ENCODE measurements around the gene CTDNEP1.

The CTDNEP1 gene

GRCh38 chr17:7220593-7221277, 30.8 kb downstream of the CTDNEP1 start:
- peak overlapping the region; percentile 85 for H3K4me3 ChIP-seq (ENCODE audit: low read length)
- DNase-seq (ENCODE audit: low read depth, low spot score): no peak

- DNase-seq (ENCODE audit: low read depth, low spot score): no peak
- peak within 1 kb of the TSS; percentile 85 for H3K4me3 ChIP-seq (ENCODE audit: low read length)
Measured at GRCh38 chr17:7219812-7220592, 31.5 kb downstream of the CTDNEP1 start, which contains the start of the genes ACADVL and DLG4. ACADVL (plus strand) TSS chr17:7219938; CDS start chr17:7219985, 47 bp downstream. DLG4 (minus strand) TSS chr17:7219836.

GRCh38 chr17:7219229-7219811, 32.2 kb downstream of the CTDNEP1 start:
- DNase-seq (ENCODE audit: low read depth, low spot score): no peak
- H3K4me3 ChIP-seq (ENCODE audit: low read length): peak overlapping the region; percentile 85

- DNase-seq (ENCODE audit: low read depth, low spot score): no peak
- peak overlapping the region; percentile 85 for H3K4me3 ChIP-seq (ENCODE audit: low read length)
Measured at GRCh38 chr17:7218758-7219157, 32.8 kb downstream of the CTDNEP1 start.

- no peak for DNase-seq (ENCODE audit: low read depth, low spot score)
- H3K4me3 ChIP-seq (ENCODE audit: low read length): peak overlapping the region; percentile 47
Measured at GRCh38 chr17:7218166-7218565, 33.4 kb downstream of the CTDNEP1 start.

DNA sequence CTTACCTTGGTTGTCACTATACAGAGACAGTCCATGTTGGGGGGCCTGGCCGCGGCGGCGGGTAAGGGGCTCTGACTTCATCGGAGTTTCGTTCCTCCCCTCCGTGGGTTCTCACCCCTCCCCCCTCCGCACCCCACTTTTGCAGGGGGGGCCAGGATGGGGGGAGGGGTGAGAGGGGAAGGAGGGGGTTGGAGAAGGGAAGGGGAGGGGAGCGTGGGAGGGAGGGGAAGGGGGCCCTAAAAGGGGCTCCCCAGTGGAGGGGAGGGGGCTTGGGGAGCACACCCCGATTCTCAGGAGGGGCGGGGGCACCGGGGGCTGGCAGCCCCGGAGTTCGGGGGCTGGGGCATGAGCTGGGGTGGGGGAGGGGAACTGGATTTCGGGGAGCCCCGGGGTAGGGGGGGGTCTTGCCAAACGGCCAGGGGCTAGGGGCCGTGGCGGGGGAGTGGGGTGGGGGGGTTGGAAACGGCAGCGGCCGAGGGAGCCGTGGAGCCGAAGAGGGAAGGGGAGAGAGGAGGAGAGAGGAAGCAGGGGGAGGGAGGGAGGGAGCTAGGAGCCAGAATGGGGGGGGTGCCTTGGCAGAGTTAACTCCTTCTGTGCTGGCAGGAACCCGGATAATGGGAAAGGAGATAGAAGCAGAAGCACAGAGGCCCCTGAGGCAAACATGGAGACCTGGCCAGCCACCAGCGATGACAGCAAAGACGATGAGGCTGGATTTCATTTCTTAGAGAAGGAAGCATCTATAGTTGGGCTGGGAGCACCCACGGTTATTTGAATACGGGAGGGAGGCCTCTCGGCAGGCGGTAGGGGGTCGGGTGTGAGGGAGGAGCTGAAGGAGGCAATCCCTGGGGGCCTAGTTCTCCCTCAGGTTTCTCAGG, 34.2 kb downstream of the CTDNEP1 start:
- peak overlapping the region; percentile 47 for H3K4me3 ChIP-seq (ENCODE audit: low read length)
- peak; percentile 67 for DNase-seq (ENCODE audit: low read depth, low spot score)

DNA sequence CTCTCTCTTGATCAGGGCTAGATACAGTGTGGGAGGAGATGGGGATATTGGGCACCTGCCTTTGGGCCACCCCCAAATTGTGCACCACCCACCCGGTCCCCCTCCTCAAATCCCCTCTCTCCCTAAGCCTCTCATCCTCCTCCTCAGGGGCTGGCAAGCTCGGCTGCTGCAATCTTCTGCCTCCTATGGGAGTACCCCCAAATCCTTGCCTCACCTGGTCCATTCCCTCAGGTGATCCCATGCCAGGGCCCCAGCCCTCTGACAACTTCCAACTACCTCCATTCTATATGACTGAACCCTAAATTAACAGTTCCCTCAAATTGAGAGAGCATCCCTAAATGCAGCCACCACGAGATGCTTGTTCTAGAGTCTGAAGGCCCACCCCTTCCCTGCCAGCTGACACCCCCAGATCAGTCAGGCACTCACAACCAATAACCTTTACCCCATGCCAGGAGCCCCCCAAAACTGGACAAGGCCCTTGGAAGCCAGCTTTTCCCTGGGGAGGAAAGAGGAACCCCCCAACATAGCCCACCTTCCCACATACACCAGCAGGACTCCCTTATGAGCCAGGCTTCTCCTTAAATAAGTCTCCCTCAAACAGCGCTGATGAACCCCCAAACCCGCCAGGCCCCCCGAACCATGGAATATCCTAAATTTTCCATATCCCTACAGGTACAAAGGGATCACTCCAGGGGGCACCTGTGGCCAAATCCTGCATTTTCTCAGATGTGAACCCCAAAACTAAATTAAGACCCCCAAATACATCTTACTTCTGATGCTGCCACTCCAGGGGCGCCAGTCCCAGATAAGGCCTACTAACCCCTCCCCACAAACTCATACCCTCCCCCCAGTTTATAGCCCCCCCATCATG, 35.1 kb downstream of the CTDNEP1 start:
- no peak for DNase-seq (ENCODE audit: low read depth, low spot score)
- H3K4me3 ChIP-seq (ENCODE audit: low read length): peak overlapping the region; percentile 47

DNA sequence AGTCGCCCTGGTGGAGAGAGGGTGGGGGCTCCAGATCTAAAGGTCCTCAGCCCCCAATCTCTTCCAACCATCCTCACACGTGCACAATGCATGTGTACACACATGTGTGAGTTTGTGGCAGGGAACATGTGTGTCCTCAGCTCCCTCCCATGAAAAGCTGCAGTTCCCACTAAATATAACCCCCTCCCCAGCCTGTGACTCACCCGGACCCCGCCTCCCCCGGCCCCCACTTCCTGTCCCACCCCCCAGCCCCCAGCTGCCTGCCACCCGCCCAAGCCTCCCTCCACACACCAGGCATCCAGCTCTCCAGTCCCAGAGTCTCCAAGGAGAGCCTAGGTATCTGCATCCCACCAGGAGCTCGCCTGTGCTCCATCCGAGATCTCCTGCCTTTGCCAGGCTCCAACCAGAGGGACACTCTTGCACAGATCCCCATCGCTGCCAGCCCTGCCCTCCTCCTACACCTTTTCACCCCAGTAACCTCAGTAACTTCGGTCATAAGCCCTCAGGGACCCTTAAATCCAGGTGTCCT, 35.8 kb downstream of the CTDNEP1 start:
- DNase-seq (ENCODE audit: low read depth, low spot score): no peak
- H3K4me3 ChIP-seq (ENCODE audit: low read length): peak overlapping the region; percentile 49

- DNase-seq (ENCODE audit: low read depth, low spot score): no peak
- H3K4me3 ChIP-seq (ENCODE audit: low read length): peak overlapping the region; percentile 49
Measured at GRCh38 chr17:7215136-7215638, 36.3 kb downstream of the CTDNEP1 start.

- peak overlapping the region; percentile 49 for H3K4me3 ChIP-seq (ENCODE audit: low read length)
Measured at GRCh38 chr17:7214300-7215135, 37.0 kb downstream of the CTDNEP1 start.

DNA sequence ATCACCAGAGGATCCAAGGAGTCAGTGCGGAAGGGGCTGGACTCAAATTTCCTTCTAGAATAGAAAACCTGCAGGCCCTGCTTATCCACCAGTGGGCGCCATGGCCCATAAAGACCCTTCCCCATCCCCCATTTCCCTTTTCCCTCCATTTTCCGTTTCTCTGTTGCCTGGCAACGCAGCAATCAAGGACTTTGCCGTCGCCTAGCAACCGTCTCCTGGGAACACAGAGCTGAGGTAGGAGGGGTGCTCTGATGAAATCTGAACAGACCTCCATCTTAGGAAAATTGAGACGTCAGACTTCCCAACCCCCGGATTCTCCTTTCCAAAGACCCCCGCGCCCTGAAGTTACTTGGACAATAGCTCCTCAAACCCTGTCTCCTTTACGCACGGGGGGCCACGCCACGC, 37.6 kb downstream of the CTDNEP1 start:
- peak; percentile 88 for DNase-seq (ENCODE audit: low read depth, low spot score)
- H3K4me3 ChIP-seq (ENCODE audit: low read length): peak overlapping the region; percentile 46

More at GRCh38 chr17:7214300-7215135, 37.0 kb downstream of the CTDNEP1 start:
- peak; percentile 99 for DNase-seq (ENCODE audit: low read depth, low spot score)

DNA sequence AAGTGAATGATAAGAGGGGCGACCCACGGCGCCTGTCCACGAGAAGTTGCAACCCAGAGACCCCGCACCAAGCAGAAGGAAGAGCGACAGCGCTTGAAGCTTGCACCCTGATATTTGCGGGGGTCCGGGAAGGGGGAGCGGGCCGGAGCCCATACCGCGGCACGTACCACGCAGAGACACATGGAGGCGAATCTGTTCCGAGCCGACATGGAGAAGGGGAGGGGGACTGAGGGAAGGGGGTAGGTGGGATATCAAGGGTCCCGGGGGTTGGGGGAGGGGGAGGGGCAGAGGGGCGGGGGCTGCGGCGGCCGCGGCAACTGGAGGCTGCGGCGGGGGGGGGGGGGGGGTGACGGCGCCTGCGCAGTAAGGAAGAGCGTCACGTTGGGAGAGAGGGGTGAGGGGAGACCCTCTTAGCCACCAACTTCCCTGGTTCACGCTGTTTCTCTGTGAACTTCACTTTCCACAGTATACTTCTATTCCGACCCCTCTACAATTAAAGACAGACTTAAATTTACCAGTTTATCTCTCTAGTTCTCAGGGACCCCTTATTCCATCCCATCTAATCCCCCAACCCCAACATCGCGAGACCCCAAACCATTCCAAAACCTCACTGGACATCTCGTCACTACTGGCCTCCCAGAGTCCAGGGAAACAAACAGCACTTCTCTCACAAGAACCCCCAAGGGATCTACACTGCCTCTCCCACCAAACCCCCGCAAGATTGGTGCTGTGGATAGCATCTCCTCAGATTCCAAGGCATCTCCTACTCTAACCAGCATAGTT, 39.9 kb downstream of the CTDNEP1 start:
- no peak overlapping the region for H3K4me3 ChIP-seq (ENCODE audit: low read length)
- no peak for DNase-seq (ENCODE audit: low read depth, low spot score)

- no peak overlapping the region for H3K4me3 ChIP-seq (ENCODE audit: low read length)
- DNase-seq (ENCODE audit: low read depth, low spot score): no peak
Measured at GRCh38 chr17:7208754-7209460, 42.6 kb downstream of the CTDNEP1 start.

GRCh38 chr17:7208027-7208571, 43.4 kb downstream of the CTDNEP1 start:
- no peak overlapping the region for H3K4me3 ChIP-seq (ENCODE audit: low read length)
- no peak for DNase-seq (ENCODE audit: low read depth, low spot score)
